Left lobe of liver (tissue), 2 donors: Measurements from ENCODE around the gene CELSR1. TPM values are rescaled to one million over a fixed set of nuclear protein-coding genes. Genes with fewer than 3 reads are reported as not detected.
"Not testable (repeated sequence)": the region's sequence is repeated elsewhere in the genome, so short reads cannot be mapped to it uniquely, and the experiment has no call there.

Experiments used
- ATAC-seq: fragments of 200-7000 bp; cut with Tn5 transposase; one replicate; pipeline ENCODE4 v1.9.1; 2020; ENCODE audit warnings: mild to moderate bottlenecking, moderate library complexity
- DNase-seq: peaks from one replicate; pipeline ENCODE4 v3.0.0-alpha.2; 2020; ENCODE audit warnings: low spot score
- total RNA-seq: library from RNA; stranded (reverse); gene quantifications from one replicate; pipeline ENCODE4 v1.2.1, GENCODE V29; 2021
- donor health status: DM: no; HTN: no; CAD: no; lungs with moderate emphysema.
- donor health status: DM: no; HTN: yes; CAD: no.

CELSR1 gene
- total RNA-seq, 1 donor from 2014 or later: 8.4 TPM

GRCh38 chr22:46534901-46535630, 2.4 kb downstream of the CELSR1 start:
- DNase-seq (no peak), ATAC-seq (no peak)

DNA sequence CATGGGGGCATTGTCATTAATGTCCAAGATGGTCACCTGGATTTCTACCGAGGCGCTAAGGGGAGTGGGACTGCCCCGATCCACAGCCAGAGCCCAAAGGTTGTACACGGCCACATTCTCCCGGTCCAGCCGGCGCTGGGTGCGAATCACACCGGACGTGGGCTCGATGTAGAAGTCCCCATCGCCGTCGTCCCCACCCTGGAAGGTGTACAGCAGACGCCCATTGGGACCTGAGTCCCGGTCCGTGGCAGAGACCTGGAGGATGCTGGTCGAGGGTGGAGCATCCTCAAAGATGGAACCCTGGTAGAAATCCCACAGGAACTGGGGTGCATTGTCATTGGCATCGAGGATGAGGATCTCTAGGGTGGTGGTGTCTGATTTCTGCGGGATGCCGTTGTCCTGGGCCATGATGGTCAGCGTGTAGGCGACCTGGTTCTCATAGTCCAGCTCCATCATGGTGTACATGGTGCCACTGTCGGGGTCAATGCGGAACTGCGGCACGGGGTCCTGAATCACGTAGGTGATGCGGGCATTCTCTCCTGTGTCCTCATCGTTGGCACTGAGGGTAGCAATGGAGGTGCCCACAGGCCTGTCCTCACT, 3.1 kb downstream of the CELSR1 start:
- DNase-seq (no peak), ATAC-seq (no peak)

GRCh38 chr22:46533070-46533833, 4.2 kb downstream of the CELSR1 start:
- DNase-seq: no peak
- ATAC-seq: no peak

GRCh38 chr22:46532416-46532815, 5.0 kb downstream of the CELSR1 start:
- no peak for ATAC-seq
- no peak for DNase-seq

- DNase-seq: no peak
These were observed 5.7 kb downstream of the CELSR1 start for GRCh38 chr22:46531581-46532175.

GRCh38 chr22:46528121-46528610, 9.3 kb downstream of the CELSR1 start:
- no peak for ATAC-seq

More at GRCh38 chr22:46531581-46532175, 5.7 kb downstream of the CELSR1 start:
- no peak for ATAC-seq

GRCh38 chr22:46526244-46526839, 11.1 kb downstream of the CELSR1 start:
- DNase-seq: no peak

More at GRCh38 chr22:46528121-46528610, 9.3 kb downstream of the CELSR1 start:
- no peak for DNase-seq

GRCh38 chr22:46525389-46526243, 11.8 kb downstream of the CELSR1 start:
- no peak for ATAC-seq

More at GRCh38 chr22:46526244-46526839, 11.1 kb downstream of the CELSR1 start:
- ATAC-seq: no peak

GRCh38 chr22:46524203-46524740, 13.1 kb downstream of the CELSR1 start:
- DNase-seq: no peak

More at GRCh38 chr22:46525389-46526243, 11.8 kb downstream of the CELSR1 start:
- DNase-seq: no peak

GRCh38 chr22:46522797-46523196, 14.6 kb downstream of the CELSR1 start:
- ATAC-seq (no peak), DNase-seq (no peak)

More at GRCh38 chr22:46524203-46524740, 13.1 kb downstream of the CELSR1 start:
- no peak for ATAC-seq

DNA sequence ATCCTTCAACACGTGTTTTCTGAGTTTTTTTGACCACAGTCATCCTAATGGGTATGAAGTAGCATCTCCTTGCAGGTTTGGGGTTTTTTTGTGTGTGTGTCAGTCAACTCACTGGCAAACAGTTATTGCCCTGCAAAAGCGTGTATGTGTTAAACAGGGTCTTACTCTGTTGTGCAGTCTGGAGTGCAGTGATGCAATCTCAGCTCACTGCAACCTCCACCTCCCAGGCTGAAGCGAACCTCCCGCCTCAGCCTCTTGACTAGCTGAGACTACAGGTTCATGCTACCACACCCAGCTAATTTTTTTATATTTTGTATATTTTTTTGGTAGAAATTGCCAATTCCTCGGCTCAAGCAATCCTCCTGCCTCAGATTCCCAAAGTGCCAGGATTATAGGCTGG, 15.4 kb downstream of the CELSR1 start:
- ATAC-seq (no peak), DNase-seq (no peak)

- ATAC-seq: no peak
- DNase-seq: no peak
These were observed 16.5 kb downstream of the CELSR1 start for GRCh38 chr22:46520880-46521279.

- ATAC-seq: no peak
- no peak for DNase-seq
These were observed 18.0 kb downstream of the CELSR1 start for GRCh38 chr22:46519377-46519776.

DNA sequence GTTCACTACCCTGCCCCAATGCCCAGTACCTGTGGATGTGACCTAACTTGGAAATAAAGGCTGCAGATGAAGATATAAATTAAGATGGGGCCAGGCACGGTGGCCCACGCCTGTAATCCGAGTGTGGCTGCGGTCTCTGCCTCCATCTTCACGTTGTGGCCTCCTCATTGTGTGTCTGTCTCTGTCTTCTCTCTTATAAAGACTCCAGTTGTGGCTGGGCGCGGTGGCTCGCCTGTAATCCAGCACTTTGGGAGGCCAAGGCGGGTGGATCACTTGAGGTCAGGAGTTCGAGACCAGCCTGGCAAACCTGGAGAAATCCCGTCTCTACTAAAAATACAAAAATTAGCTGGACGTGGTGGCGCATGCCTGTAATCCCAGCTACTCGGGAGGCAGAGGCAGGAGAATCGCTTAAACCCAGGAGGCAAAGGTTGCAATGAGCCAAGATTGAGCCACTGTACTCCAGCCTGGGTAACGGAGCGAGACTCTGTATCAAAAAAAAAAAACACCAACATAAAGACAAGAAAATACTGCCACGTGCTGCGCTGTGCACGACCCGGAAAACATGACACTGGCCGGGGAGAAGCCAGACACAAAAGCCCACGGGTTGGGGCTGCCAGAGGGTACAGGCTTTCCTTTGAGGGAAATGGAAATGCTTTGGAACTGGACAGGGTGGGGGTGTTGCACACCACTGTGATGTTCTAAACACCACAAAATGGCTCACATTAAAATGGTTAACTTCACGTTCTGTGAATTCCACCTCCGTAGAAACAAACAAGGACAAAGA, 18.7 kb downstream of the CELSR1 start:
- no peak for ATAC-seq
- no peak for DNase-seq

GRCh38 chr22:46518038-46518437, 19.4 kb downstream of the CELSR1 start:
- no peak for ATAC-seq
- peak; percentile 36 for DNase-seq

DNA sequence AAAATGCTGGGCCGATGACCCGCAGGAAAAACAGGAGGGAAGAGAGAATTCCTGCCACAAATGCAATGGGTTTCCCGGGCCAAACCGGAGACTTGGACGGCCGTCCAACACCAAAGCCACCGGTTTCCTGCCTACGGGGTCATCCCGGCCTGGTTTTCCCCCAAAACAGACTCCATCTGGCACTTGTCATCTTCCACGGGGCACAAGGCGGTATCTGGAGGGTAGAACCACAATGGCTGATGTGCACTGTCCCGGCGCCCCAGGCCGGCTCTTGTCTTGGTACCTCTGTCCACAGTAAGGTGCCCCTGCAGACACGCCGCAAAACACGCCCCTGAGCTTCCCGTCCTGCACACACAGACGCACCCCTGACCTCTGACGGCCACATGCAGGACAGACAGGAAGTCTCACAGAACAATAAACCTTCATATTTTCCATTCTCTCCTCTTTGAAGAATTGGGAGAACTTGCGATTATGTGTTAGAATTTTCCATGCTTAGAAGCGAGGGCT, 20.1 kb downstream of the CELSR1 start:
- ATAC-seq (no peak), DNase-seq (peak; percentile 44)

GRCh38 chr22:46516638-46517037, 20.8 kb downstream of the CELSR1 start:
- DNase-seq (peak; percentile 33), ATAC-seq (no peak)

- ATAC-seq, DNase-seq: not testable (repeated sequence)
These were observed 21.3 kb downstream of the CELSR1 start for GRCh38 chr22:46516112-46516487.
